H9 (cell line): ENCODE results near the gene INO80B. TPM values are rescaled to one million over a fixed set of nuclear protein-coding genes. Genes with fewer than 3 reads are reported as not detected.
A peak's percentile ranks its signal among the peaks of the same experiment; 100 is the strongest.

Experiments used
- DNase-seq: peaks from one replicate; pipeline ENCODE4 v3.0.0-alpha.2; 2017
- H2AFZ ChIP-seq: one replicate; pipeline ENCODE4 v1.6.1; 2013; ENCODE audit warnings: mild to moderate bottlenecking, low read length, control low read depth, moderate library complexity
- H2AK5ac ChIP-seq: 2 replicates; pipeline ENCODE4 v1.6.1; 2013; ENCODE audit warnings: low read length, control low read depth, mixed read lengths; ENCODE audit not compliant: insufficient read length
- H2BK120ac ChIP-seq: one replicate; pipeline ENCODE4 v1.6.1; 2013; ENCODE audit warnings: low read depth, mild to moderate bottlenecking, low read length, control low read depth, inconsistent platforms; ENCODE audit not compliant: poor library complexity, severe bottlenecking
- H2BK12ac ChIP-seq: 2 replicates; pipeline ENCODE4 v1.6.1; 2013; ENCODE audit warnings: low read length, control low read depth, mixed read lengths, low read depth; ENCODE audit not compliant: insufficient read length
- H2BK15ac ChIP-seq: 2 replicates; pipeline ENCODE4 v1.6.1; 2013; ENCODE audit warnings: low read depth, low read length, control low read depth
- H2BK20ac ChIP-seq: one replicate; pipeline ENCODE4 v1.6.1; 2013; ENCODE audit warnings: low read depth, mild to moderate bottlenecking, low read length, control low read depth, inconsistent platforms; ENCODE audit not compliant: poor library complexity, severe bottlenecking
- H2BK5ac ChIP-seq: 2 replicates; pipeline ENCODE4 v1.6.1; 2013; ENCODE audit warnings: low read length, control low read depth, mixed read lengths; ENCODE audit not compliant: insufficient read length
- H3K14ac ChIP-seq: 2 replicates; pipeline ENCODE4 v1.6.1; 2013; ENCODE audit warnings: low read length, control low read depth; ENCODE audit not compliant: insufficient read depth
- H3K18ac ChIP-seq: 2 replicates; pipeline ENCODE4 v1.6.1; 2013; ENCODE audit warnings: low read depth, mild to moderate bottlenecking, mixed read lengths, low read length, control low read depth; ENCODE audit not compliant: insufficient read length
- H3K23ac ChIP-seq: 2 replicates; pipeline ENCODE4 v1.6.1; 2013; ENCODE audit warnings: low read length, control low read depth, mixed read lengths, low read depth; ENCODE audit not compliant: insufficient read length
- H3K23me2 ChIP-seq: 2 replicates; pipeline ENCODE4 v1.6.1; 2013; ENCODE audit warnings: low read depth, mild to moderate bottlenecking, mixed read lengths, low read length, control low read depth; ENCODE audit not compliant: insufficient read length, poor library complexity, severe bottlenecking
- H3K27ac ChIP-seq: 2 replicates; pipeline ENCODE4 v1.5.1; 2013; ENCODE audit warnings: low read length, control low read depth, mixed read lengths, low read depth; ENCODE audit not compliant: insufficient read length
- H3K27me3 ChIP-seq: 2 replicates; pipeline ENCODE4 v1.6.1; 2013; ENCODE audit warnings: low read length, control low read depth, inconsistent platforms; ENCODE audit not compliant: insufficient read depth
- H3K4ac ChIP-seq: 2 replicates; pipeline ENCODE4 v1.6.1; 2013; ENCODE audit warnings: low read depth, mild to moderate bottlenecking, control low read depth, inconsistent platforms, low read length, moderate library complexity
- H3K4me1 ChIP-seq: 2 replicates; pipeline ENCODE4 v1.6.1; 2013; ENCODE audit warnings: low read length, control low read depth, inconsistent platforms; ENCODE audit not compliant: insufficient read depth
- H3K4me2 ChIP-seq: 2 replicates; pipeline ENCODE4 v1.6.1; 2013; ENCODE audit warnings: low read length, control low read depth, mixed read lengths; ENCODE audit not compliant: insufficient read length, insufficient read depth
- H3K56ac ChIP-seq: 2 replicates; pipeline ENCODE4 v1.6.1; 2013; ENCODE audit warnings: low read depth, mild to moderate bottlenecking, mixed read lengths, low read length, control low read depth; ENCODE audit not compliant: insufficient read length
- H3K79me1 ChIP-seq: 2 replicates; pipeline ENCODE4 v1.6.1; 2013; ENCODE audit warnings: low read depth, mild to moderate bottlenecking, moderate library complexity, low read length, control low read depth, inconsistent platforms; ENCODE audit not compliant: insufficient read depth, poor library complexity, severe bottlenecking
- H3K79me2 ChIP-seq: 2 replicates; pipeline ENCODE4 v1.6.1; 2013; ENCODE audit warnings: low read length, control low read depth, inconsistent platforms; ENCODE audit not compliant: insufficient read depth
- H3K9ac ChIP-seq: 2 replicates; pipeline ENCODE4 v1.6.1; 2013; ENCODE audit warnings: low read length, control low read depth, mixed read lengths; ENCODE audit not compliant: insufficient read length; ENCODE audit errors: extremely low read depth
- H3K9me3 ChIP-seq: one replicate; pipeline ENCODE4 v1.6.1; 2013; ENCODE audit warnings: low read depth, low read length, inconsistent platforms; ENCODE audit not compliant: control insufficient read depth
- H3T11ph ChIP-seq: one replicate; pipeline ENCODE4 v1.6.1; 2013; ENCODE audit warnings: mild to moderate bottlenecking, low read length, control low read depth, inconsistent platforms
- H4K20me1 ChIP-seq: one replicate; pipeline ENCODE4 v1.6.1; 2013; ENCODE audit not compliant: control insufficient read depth, insufficient read length, insufficient read depth
- H4K5ac ChIP-seq: 2 replicates; pipeline ENCODE4 v1.6.1; 2013; ENCODE audit warnings: low read depth, mild to moderate bottlenecking, mixed read lengths, low read length, control low read depth; ENCODE audit not compliant: insufficient read length
- H4K8ac ChIP-seq: replicated peaks from 2 replicates; pipeline ENCODE4 v1.6.1; 2013; ENCODE audit warnings: low read length, control low read depth, mixed read lengths, low read depth; ENCODE audit not compliant: insufficient read length
- H4K91ac ChIP-seq: 2 replicates; pipeline ENCODE4 v1.6.1; 2013; ENCODE audit warnings: low read depth, mild to moderate bottlenecking, moderate library complexity, mixed read lengths, low read length, control low read depth; ENCODE audit not compliant: insufficient read length
- H3K27ac Mint-ChIP-seq, 3 experiments: 2 replicates in 2 of 3; 3 replicates in 1 of 3; pipeline ENCODE4 v1.8.0; 2020 to 2021; ENCODE audit warnings: mixed read lengths in 3 of 3, mild to moderate bottlenecking in 1 of 3, moderate library complexity in 1 of 3
- H3K27me3 Mint-ChIP-seq: 2 replicates; pipeline ENCODE4 v1.8.0; 2021; ENCODE audit warnings: low read depth, mild to moderate bottlenecking, moderate library complexity, mixed read lengths
- H3K36me3 Mint-ChIP-seq, 3 experiments: 2 replicates in 2 of 3; 3 replicates in 1 of 3; pipeline ENCODE4 v1.8.0; 2020 to 2021; ENCODE audit warnings: low read depth in 3 of 3, mixed read lengths in 3 of 3; ENCODE audit not compliant: insufficient read depth in 1 of 3
- H3K4me1 Mint-ChIP-seq, 2 experiments: 2 replicates each; pipeline ENCODE4 v1.8.0; 2020; ENCODE audit warnings: mixed read lengths in 2 of 2
- H3K4me3 Mint-ChIP-seq, 2 experiments: 2 replicates in 1 of 2; 3 replicates in 1 of 2; pipeline ENCODE4 v1.8.0; 2020 to 2021; ENCODE audit warnings: mild to moderate bottlenecking in 2 of 2, mixed read lengths in 2 of 2, moderate library complexity in 1 of 2
- H3K9me3 Mint-ChIP-seq, 2 experiments: 2 replicates in 1 of 2; 3 replicates in 1 of 2; pipeline ENCODE4 v1.8.0; 2020; ENCODE audit warnings: mild to moderate bottlenecking in 2 of 2, mixed read lengths in 2 of 2, moderate library complexity in 1 of 2
- CTCF ChIP-seq: fragments of 200-600 bp; sonication (generic); conservative IDR thresholded peaks from 3 replicates; pipeline ENCODE4 v1.8.0; 2021; ENCODE audit warnings: antibody characterized with exemption, mild to moderate bottlenecking
- whole genome bisulfite sequencing: extraction: QIAGEN DNeasy Blood & Tissue Kit; methylation state at CpG from one replicate; pipeline ENCODE4 v1.1.7; 2013; ENCODE audit warnings: missing lambda C conversion rate, low lambda C conversion rate, mixed read lengths; ENCODE audit not compliant: insufficient read length; ENCODE audit errors: extremely low coverage; 5-methylcytosine and 5-hydroxymethylcytosine counted together
- total RNA-seq: library from RNA; stranded (reverse); gene quantifications from 2 replicates; pipeline ENCODE4 v1.2.1, GENCODE V29; 2021

The INO80B gene
- total RNA-seq, 1 experiment from 2014 or later: 17.6 TPM

GRCh38 chr2:74471332-74472065, 16.6 kb downstream of the INO80B start:
- Histone ChIP-seq H4K20me1 (no peaks in the 10 kb centered on the region), H2BK120ac (no peak overlapping the region), H2AFZ (no peak overlapping the region), H3K4me1 (no peaks in the 10 kb centered on the region), H3K56ac (no peak overlapping the region), H3K4me2 (peak overlapping the region; percentile 82), H3T11ph (no peak overlapping the region), H2AK5ac (no peak overlapping the region), H3K79me1 (no peaks in the 10 kb centered on the region), H2BK15ac (no peak overlapping the region), H3K18ac (no peak overlapping the region), H3K23ac (no peak overlapping the region), H4K91ac (no peak overlapping the region), H3K4ac (no peak overlapping the region), H3K9ac (no peak overlapping the region), H4K5ac (no peak overlapping the region), H2BK20ac (no peak overlapping the region), H3K79me2 (no peaks in the 10 kb centered on the region), H2BK12ac (no peak overlapping the region), H3K23me2 (peaks cover 8% of the 10 kb centered on the region), H3K14ac (no peak overlapping the region), H2BK5ac (no peak overlapping the region), H3K27ac (no peak overlapping the region), H3K9me3 (no peaks in the 10 kb centered on the region), H4K8ac (no peak overlapping the region), H3K27me3 (no peaks in the 10 kb centered on the region)
- H3K4me3 Mint-ChIP-seq: peak overlapping the region; percentile 96 to 98
- no CpG with 5 or more reads among the region's 16 CpGs for WGBS
- H3K4me1 Mint-ChIP-seq: peaks cover 11 to 12% of the 10 kb centered on the region in 2 experiments
- H3K27me3 Mint-ChIP-seq: peaks cover 3% of the 10 kb centered on the region
- no peak for DNase-seq
- H3K36me3 Mint-ChIP-seq: peaks cover 11 to 18% (median 18%) of the 10 kb centered on the region in 3 experiments
- peak overlapping the region; percentile 98 to 99 (median 98); a peak in 6 of 7 replicates for H3K27ac Mint-ChIP-seq
- TF ChIP-seq CTCF: no peak
- H3K9me3 Mint-ChIP-seq: no peaks in the 10 kb centered on the region; a peak in 1 of 5 replicates
